HG03060 (cell line): Measurements from ENCODE around the gene ANKFY1.
"Not testable (repeated sequence)": the region's sequence is repeated elsewhere in the genome, so short reads cannot be mapped to it uniquely, and the experiment has no call there.

Source experiments
- ATAC-seq: cut with Tn5 transposase; IDR thresholded peaks from one replicate; pipeline ENCODE4 v1.9.1; 2021; ENCODE audit warnings: low read depth, moderate number of reproducible peaks; ENCODE audit not compliant: unreplicated experiment

The ANKFY1 gene

GRCh38 chr17:4221899-4222659 is 41.7 kb downstream of the ANKFY1 start:
- no peak for ATAC-seq

GRCh38 chr17:4221163-4221562 is 42.6 kb downstream of the ANKFY1 start:
- ATAC-seq: no peak

- ATAC-seq: no peak
Observed at GRCh38 chr17:4220655-4221054, 43.1 kb downstream of the ANKFY1 start.

GRCh38 chr17:4219241-4219640 is 44.5 kb downstream of the ANKFY1 start:
- no peak for ATAC-seq

GRCh38 chr17:4215882-4216570 is 47.8 kb downstream of the ANKFY1 start:
- no peak for ATAC-seq

- ATAC-seq: no peak
Observed at GRCh38 chr17:4214157-4214556, 49.6 kb downstream of the ANKFY1 start.

- ATAC-seq: no peak
Observed at GRCh38 chr17:4209611-4210010, 54.2 kb downstream of the ANKFY1 start.

- ATAC-seq: no peak
Observed at GRCh38 chr17:4208238-4208637, 55.5 kb downstream of the ANKFY1 start.

GRCh38 chr17:4206962-4207361 is 56.8 kb downstream of the ANKFY1 start:
- ATAC-seq: no peak

GRCh38 chr17:4205917-4206316 is 57.9 kb downstream of the ANKFY1 start:
- ATAC-seq: no peak

GRCh38 chr17:4204710-4205173 is 59.0 kb downstream of the ANKFY1 start:
- no peak for ATAC-seq

- ATAC-seq: no peak
Observed at GRCh38 chr17:4204190-4204589, 59.6 kb downstream of the ANKFY1 start.

GRCh38 chr17:4201226-4201625 is 62.6 kb downstream of the ANKFY1 start:
- ATAC-seq: no peak

- no peak for ATAC-seq
Observed at GRCh38 chr17:4199818-4200402, 63.9 kb downstream of the ANKFY1 start.

GRCh38 chr17:4198995-4199394 is 64.8 kb downstream of the ANKFY1 start:
- no peak for ATAC-seq

GRCh38 chr17:4195306-4195705 is 68.5 kb downstream of the ANKFY1 start:
- ATAC-seq: no peak

- ATAC-seq: no peak
Observed at GRCh38 chr17:4194796-4195195, 69.0 kb downstream of the ANKFY1 start.

GRCh38 chr17:4190791-4191190 is 73.0 kb downstream of the ANKFY1 start:
- not testable (repeated sequence) for ATAC-seq

GRCh38 chr17:4189280-4189679 is 74.5 kb downstream of the ANKFY1 start:
- no peak for ATAC-seq

GRCh38 chr17:4188076-4188475 is 75.7 kb downstream of the ANKFY1 start:
- no peak for ATAC-seq

GRCh38 chr17:4187076-4187475 is 76.7 kb downstream of the ANKFY1 start:
- no peak for ATAC-seq
